NT2/D1 (cell line): ENCODE measurements around the gene TWF1.
"Not testable (repeated sequence)": the region's sequence is repeated elsewhere in the genome, so short reads cannot be mapped to it uniquely, and the experiment has no call there.

Experiments
- DNase-seq: peaks from one replicate; pipeline ENCODE4 v3.0.0-alpha.2; 2011; ENCODE audit warnings: low read depth, low spot score
- H3K27me3 ChIP-seq: 2 replicates; pipeline ENCODE4 v1.6.0; 2011; ENCODE audit warnings: mild to moderate bottlenecking; ENCODE audit not compliant: insufficient read length, insufficient read depth
- H3K36me3 ChIP-seq: 2 replicates; pipeline ENCODE4 v1.6.1; 2011; ENCODE audit warnings: mild to moderate bottlenecking, low read length, mixed read lengths; ENCODE audit not compliant: insufficient read depth, insufficient read length
- H3K4me1 ChIP-seq: 2 replicates; pipeline ENCODE4 v1.5.1; 2011; ENCODE audit not compliant: insufficient read depth, insufficient read length
- H3K4me3 ChIP-seq: 2 replicates; pipeline ENCODE4 v1.5.1; 2011; ENCODE audit warnings: low read depth; ENCODE audit not compliant: insufficient read length
- H3K9ac ChIP-seq: 2 replicates; pipeline ENCODE4 v1.6.0; 2011; ENCODE audit warnings: low read depth; ENCODE audit not compliant: insufficient read length
- H3K9me3 ChIP-seq: 2 replicates; pipeline ENCODE4 v1.5.1; 2011; ENCODE audit warnings: mild to moderate bottlenecking, low read length; ENCODE audit not compliant: insufficient read depth
- SUZ12 ChIP-seq: IDR thresholded peaks from 2 replicates; pipeline ENCODE4 v1.6.1; 2011; ENCODE audit not compliant: insufficient read length, insufficient read depth; ENCODE audit errors: extremely low read depth
- YY1 ChIP-seq: IDR thresholded peaks from 2 replicates; pipeline ENCODE4 v1.6.1; 2011; ENCODE audit not compliant: insufficient read length, insufficient read depth
- ZNF274 ChIP-seq: IDR thresholded peaks from 2 replicates; pipeline ENCODE4 v1.6.1; 2011; ENCODE audit warnings: mild to moderate bottlenecking, low read depth, low read length

The TWF1 gene

GRCh38 chr12:43763769-43764168 lies 42.3 kb downstream of the TWF1 start:
- no peaks in the 10 kb centered on the region for H3K4me1 ChIP-seq
- H3K9me3 ChIP-seq: no peaks in the 10 kb centered on the region
- TF ChIP-seq YY1: no peak
- TF ChIP-seq ZNF274: no peak
- TF ChIP-seq SUZ12: no peak
- no peak overlapping the region for H3K9ac ChIP-seq
- DNase-seq: no peak
- H3K4me3 ChIP-seq: no peak overlapping the region
- no peaks in the 10 kb centered on the region for H3K36me3 ChIP-seq
- H3K27me3 ChIP-seq: no peaks in the 10 kb centered on the region

GRCh38 chr12:43762596-43762995 lies 43.5 kb downstream of the TWF1 start:
- TF ChIP-seq YY1: no peak
- no peak for TF ChIP-seq ZNF274
- TF ChIP-seq SUZ12: no peak
- no peak for DNase-seq
- H3K4me3 ChIP-seq: no peak overlapping the region
- H3K4me1 ChIP-seq: no peaks in the 10 kb centered on the region
- no peaks in the 10 kb centered on the region for H3K27me3 ChIP-seq
- H3K36me3 ChIP-seq: no peaks in the 10 kb centered on the region
- no peak overlapping the region for H3K9ac ChIP-seq
- no peaks in the 10 kb centered on the region; the same call in 1 of the 2 replicates for H3K9me3 ChIP-seq

GRCh38 chr12:43761500-43761899 lies 44.6 kb downstream of the TWF1 start:
- Histone ChIP-seq H3K9ac (no peak overlapping the region), H3K4me1 (no peaks in the 10 kb centered on the region), H3K9me3 (no peaks in the 10 kb centered on the region; the same call in 1 of the 2 replicates), H3K27me3 (no peaks in the 10 kb centered on the region), H3K36me3 (no peaks in the 10 kb centered on the region), H3K4me3 (no peak overlapping the region)
- TF ChIP-seq ZNF274 (no peak), SUZ12 (no peak), YY1 (no peak)
- DNase-seq: no peak

GRCh38 chr12:43760396-43760795 lies 45.7 kb downstream of the TWF1 start:
- no peak for TF ChIP-seq YY1
- no peak overlapping the region for H3K9ac ChIP-seq
- H3K4me1 ChIP-seq: no peaks in the 10 kb centered on the region
- no peaks in the 10 kb centered on the region for H3K27me3 ChIP-seq
- no peak for DNase-seq
- no peaks in the 10 kb centered on the region; the same call in 1 of the 2 replicates for H3K9me3 ChIP-seq
- no peaks in the 10 kb centered on the region for H3K36me3 ChIP-seq
- H3K4me3 ChIP-seq: no peak overlapping the region

- Histone ChIP-seq H3K9ac (peak within 1 kb of the TSS; percentile 75), H3K4me1 (no peaks in the 10 kb centered on the region)
- DNase-seq: peak; percentile 95
Observed at GRCh38 chr12:43758728-43759563, 47.2 kb downstream of the TWF1 start, which contains the start of the genes IRAK4 and PUS7L. Gene IRAK4 (plus strand): TSS chr12:43758951. CDS start chr12:43768112, 9,161 bp downstream. Gene PUS7L (minus strand): TSS chr12:43758790. CDS start chr12:43755245, 3,545 bp downstream.

GRCh38 chr12:43758247-43758727 lies 47.8 kb downstream of the TWF1 start:
- Histone ChIP-seq H3K4me3 (peak overlapping the region; percentile 70), H3K9me3 (no peaks in the 10 kb centered on the region; the same call in 1 of the 2 replicates), H3K4me1 (no peaks in the 10 kb centered on the region), H3K9ac (peak overlapping the region; percentile 75), H3K36me3 (peaks cover 18% of the 10 kb centered on the region), H3K27me3 (no peaks in the 10 kb centered on the region)
- no peak for TF ChIP-seq YY1
- TF ChIP-seq SUZ12: no peak
- no peak for TF ChIP-seq ZNF274
- peak; percentile 3 for DNase-seq

More at GRCh38 chr12:43758728-43759563, 47.2 kb downstream of the TWF1 start, which contains the start of the genes IRAK4 and PUS7L:
- TF ChIP-seq YY1: no peak
- TF ChIP-seq ZNF274: no peak
- no peak for TF ChIP-seq SUZ12
- no peaks in the 10 kb centered on the region for H3K27me3 ChIP-seq
- H3K4me3 ChIP-seq: peak within 1 kb of the TSS; percentile 70
- H3K36me3 ChIP-seq: peaks cover 14% of the 10 kb centered on the region
- H3K9me3 ChIP-seq: no peaks in the 10 kb centered on the region; the same call in 1 of the 2 replicates

- no peak overlapping the region for H3K9ac ChIP-seq
Observed at GRCh38 chr12:43754015-43754414, 52.1 kb downstream of the TWF1 start.

GRCh38 chr12:43751360-43751759 lies 54.8 kb downstream of the TWF1 start:
- not testable (repeated sequence) for H3K9me3 ChIP-seq, H3K4me1 ChIP-seq, H3K4me3 ChIP-seq, H3K9ac ChIP-seq, DNase-seq, H3K27me3 ChIP-seq
- H3K36me3 ChIP-seq: peaks cover 43% of the 10 kb centered on the region

More at GRCh38 chr12:43754015-43754414, 52.1 kb downstream of the TWF1 start:
- Histone ChIP-seq H3K27me3 (no peaks in the 10 kb centered on the region), H3K4me1 (no peaks in the 10 kb centered on the region), H3K36me3 (peaks cover 37% of the 10 kb centered on the region), H3K4me3 (no peak overlapping the region), H3K9me3 (peaks cover 6% of the 10 kb centered on the region)
- DNase-seq: no peak
- no peak for TF ChIP-seq YY1
- TF ChIP-seq ZNF274: no peak
- no peak for TF ChIP-seq SUZ12
